SK-N-SH (cell line): ENCODE results near the gene CRTC2.

Experiments
- EP300 ChIP-seq, 2 experiments: IDR thresholded peaks; 2 replicates each; pipeline versions ENCODE4 v1.4.0 to v1.6.1; 2012; ENCODE audit warnings: borderline replicate concordance in 1 of 2, low read depth in 1 of 2, low read length in 1 of 2
- FOXM1 ChIP-seq: IDR thresholded peaks from 2 replicates; pipeline ENCODE4 v1.4.0; 2012; ENCODE audit warnings: low read depth, mild to moderate bottlenecking
- NRF1 ChIP-seq: IDR thresholded peaks from 2 replicates; pipeline ENCODE4 v1.6.1; 2012; ENCODE audit warnings: low read depth, mild to moderate bottlenecking, low read length
- RAD21 ChIP-seq: IDR thresholded peaks from 2 replicates; pipeline ENCODE4 v1.6.1; 2012; ENCODE audit warnings: mild to moderate bottlenecking, low read length
- TF ChIP-seq, protein P1 (sequence below): fragments of 200-600 bp; sonication (generic); IDR thresholded peaks from 2 replicates; pipeline ENCODE4 v1.6.1; 2017; ENCODE audit warnings: antibody characterized with exemption, mild to moderate bottlenecking, moderate library complexity

DNA sequence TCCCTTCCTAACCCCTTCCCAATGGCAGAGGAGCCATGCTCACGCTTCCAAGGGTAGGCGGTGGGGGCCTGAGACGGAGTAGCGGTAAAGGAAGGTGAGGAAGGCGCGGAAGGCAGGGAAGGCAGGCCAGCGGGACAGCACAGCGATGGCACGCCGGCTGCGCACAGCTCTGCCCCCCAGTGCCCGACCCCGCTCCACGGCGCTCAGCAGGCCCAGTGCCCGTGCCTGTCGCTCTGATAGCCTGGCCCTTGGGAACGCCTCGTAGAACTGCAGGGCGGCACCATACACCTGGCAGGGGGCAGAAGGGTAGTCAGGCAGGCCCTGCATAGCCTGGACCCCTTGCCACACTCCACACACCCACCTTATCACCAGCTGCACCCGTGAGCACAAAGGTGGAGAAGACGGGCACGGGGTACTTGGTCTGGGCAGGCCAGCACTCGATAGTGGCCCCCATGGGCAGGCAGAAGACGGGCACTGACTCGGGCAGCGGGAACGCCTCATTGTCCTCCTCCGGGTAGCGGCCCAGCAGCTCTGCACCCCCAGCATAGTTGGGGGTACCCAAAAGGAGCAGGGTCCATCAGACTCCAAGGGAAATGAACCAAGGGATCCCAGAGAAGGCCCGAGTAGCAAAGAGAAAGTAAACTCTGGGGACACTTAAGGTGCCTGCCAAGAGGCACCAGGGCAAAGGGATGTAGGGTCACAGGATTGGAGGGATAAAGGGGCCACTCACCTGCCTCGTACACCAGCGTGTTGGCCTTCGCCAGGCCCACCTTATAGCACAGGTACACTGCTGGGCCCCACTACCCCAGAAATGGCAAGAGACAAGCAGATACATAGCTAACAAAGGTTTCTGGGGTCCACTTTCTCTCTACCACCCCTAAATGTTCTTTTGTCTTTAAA is 16.3 kb downstream of the CRTC2 start:
- TF ChIP-seq RAD21 = no peak
- TF ChIP-seq FOXM1 = no peak
- TF ChIP-seq NRF1 = no peak
- TF ChIP-seq EP300 (IDR thresholded peaks at IDR 0.05; ENCODE audit: borderline replicate concordance in 1 of 2, low read depth in 1 of 2, low read length in 1 of 2) = no peak
- TF ChIP-seq, protein P1, sequence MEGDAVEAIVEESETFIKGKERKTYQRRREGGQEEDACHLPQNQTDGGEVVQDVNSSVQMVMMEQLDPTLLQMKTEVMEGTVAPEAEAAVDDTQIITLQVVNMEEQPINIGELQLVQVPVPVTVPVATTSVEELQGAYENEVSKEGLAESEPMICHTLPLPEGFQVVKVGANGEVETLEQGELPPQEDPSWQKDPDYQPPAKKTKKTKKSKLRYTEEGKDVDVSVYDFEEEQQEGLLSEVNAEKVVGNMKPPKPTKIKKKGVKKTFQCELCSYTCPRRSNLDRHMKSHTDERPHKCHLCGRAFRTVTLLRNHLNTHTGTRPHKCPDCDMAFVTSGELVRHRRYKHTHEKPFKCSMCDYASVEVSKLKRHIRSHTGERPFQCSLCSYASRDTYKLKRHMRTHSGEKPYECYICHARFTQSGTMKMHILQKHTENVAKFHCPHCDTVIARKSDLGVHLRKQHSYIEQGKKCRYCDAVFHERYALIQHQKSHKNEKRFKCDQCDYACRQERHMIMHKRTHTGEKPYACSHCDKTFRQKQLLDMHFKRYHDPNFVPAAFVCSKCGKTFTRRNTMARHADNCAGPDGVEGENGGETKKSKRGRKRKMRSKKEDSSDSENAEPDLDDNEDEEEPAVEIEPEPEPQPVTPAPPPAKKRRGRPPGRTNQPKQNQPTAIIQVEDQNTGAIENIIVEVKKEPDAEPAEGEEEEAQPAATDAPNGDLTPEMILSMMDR = no peak
